ENCODE data around the gene AASDHPPT. TPM values are rescaled to one million over a fixed set of nuclear protein-coding genes. Genes with fewer than 3 reads are reported as not detected.

AASDHPPT gene
- total RNA-seq, 2 donors from 2014 or later = 30.2 to 35.4 TPM

DNA sequence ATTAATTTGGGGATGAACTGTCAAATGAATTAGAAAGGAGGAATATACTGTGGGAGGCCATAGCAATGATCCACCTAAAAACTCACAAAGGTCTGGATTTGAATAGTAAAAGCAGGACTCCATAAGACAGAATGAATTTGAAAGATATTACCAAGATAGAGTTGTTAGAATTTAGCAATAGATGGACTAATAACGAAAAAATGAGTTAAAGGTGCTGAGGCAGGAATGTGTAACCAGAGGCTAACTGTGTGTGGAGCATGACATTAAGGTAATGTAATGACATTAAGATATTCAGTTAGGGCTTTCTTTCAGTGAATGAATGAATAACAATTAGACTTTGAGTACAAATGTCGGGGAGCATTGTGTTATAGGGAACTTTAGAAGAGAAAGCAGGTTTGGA is 51.3 kb downstream of the AASDHPPT start:
- no peak overlapping the region for H3K4me3 ChIP-seq
- DNase-seq (ENCODE audit: low spot score) (no peak), ATAC-seq (ENCODE audit: insufficient number of reproducible peaks, low FRiP score, low read depth) (no peak)
- H3K9me3 ChIP-seq = no peaks in the 10 kb centered on the region
- no peaks in the 10 kb centered on the region for H3K4me1 ChIP-seq (ENCODE audit: control insufficient read depth in 1 of 2, low read depth in 2 of 2)
- TF ChIP-seq, protein P1, sequence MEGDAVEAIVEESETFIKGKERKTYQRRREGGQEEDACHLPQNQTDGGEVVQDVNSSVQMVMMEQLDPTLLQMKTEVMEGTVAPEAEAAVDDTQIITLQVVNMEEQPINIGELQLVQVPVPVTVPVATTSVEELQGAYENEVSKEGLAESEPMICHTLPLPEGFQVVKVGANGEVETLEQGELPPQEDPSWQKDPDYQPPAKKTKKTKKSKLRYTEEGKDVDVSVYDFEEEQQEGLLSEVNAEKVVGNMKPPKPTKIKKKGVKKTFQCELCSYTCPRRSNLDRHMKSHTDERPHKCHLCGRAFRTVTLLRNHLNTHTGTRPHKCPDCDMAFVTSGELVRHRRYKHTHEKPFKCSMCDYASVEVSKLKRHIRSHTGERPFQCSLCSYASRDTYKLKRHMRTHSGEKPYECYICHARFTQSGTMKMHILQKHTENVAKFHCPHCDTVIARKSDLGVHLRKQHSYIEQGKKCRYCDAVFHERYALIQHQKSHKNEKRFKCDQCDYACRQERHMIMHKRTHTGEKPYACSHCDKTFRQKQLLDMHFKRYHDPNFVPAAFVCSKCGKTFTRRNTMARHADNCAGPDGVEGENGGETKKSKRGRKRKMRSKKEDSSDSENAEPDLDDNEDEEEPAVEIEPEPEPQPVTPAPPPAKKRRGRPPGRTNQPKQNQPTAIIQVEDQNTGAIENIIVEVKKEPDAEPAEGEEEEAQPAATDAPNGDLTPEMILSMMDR (IDR thresholded peaks at IDR 0.05) = no peak
- no peaks in the 10 kb centered on the region for H3K36me3 ChIP-seq
- no peak overlapping the region for H3K27ac ChIP-seq
- no peaks in the 10 kb centered on the region for H3K27me3 ChIP-seq (replicated peaks; ENCODE audit: insufficient read depth)

DNA sequence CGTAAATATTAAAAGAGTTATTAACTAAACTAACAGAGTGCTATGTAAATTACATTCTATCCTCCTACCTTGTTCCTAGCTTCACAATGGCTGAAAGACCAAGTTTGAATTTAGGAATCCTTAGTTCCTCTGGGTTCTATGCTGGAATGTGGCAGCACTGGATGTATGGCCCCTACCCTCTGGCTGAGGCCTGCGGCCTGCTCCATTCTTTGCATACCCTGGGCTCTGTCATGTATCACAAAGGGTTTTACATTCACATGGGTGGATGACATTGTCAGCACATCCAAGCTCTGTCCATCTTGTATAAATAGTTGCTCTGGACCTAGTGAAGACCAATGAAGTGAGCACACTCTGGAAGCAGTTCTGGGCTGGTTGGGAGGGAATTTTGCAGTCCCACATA is 54.5 kb downstream of the AASDHPPT start:
- H3K4me1 ChIP-seq (ENCODE audit: control insufficient read depth in 1 of 2, low read depth in 2 of 2) = no peaks in the 10 kb centered on the region
- TF ChIP-seq, protein P1 (IDR thresholded peaks at IDR 0.05) = no peak
- no peak overlapping the region for H3K27ac ChIP-seq
- H3K27me3 ChIP-seq (replicated peaks; ENCODE audit: insufficient read depth) = no peaks in the 10 kb centered on the region
- DNase-seq (ENCODE audit: low spot score) (no peak), ATAC-seq (ENCODE audit: insufficient number of reproducible peaks, low FRiP score, low read depth) (no peak)
- no peaks in the 10 kb centered on the region for H3K9me3 ChIP-seq
- H3K36me3 ChIP-seq = no peaks in the 10 kb centered on the region
- no peak overlapping the region for H3K4me3 ChIP-seq

GRCh38 chr11:106132582-106133354 is 55.3 kb downstream of the AASDHPPT start:
- DNase-seq (ENCODE audit: low spot score) = no peak
- no peaks in the 10 kb centered on the region for H3K4me1 ChIP-seq (ENCODE audit: control insufficient read depth in 1 of 2, low read depth in 2 of 2)
- H3K27me3 ChIP-seq (replicated peaks; ENCODE audit: insufficient read depth) = no peaks in the 10 kb centered on the region
- H3K4me3 ChIP-seq = no peak overlapping the region
- ATAC-seq (ENCODE audit: insufficient number of reproducible peaks, low FRiP score, low read depth) = no peak
- no peaks in the 10 kb centered on the region for H3K36me3 ChIP-seq
- H3K27ac ChIP-seq = no peak overlapping the region
- no peaks in the 10 kb centered on the region for H3K9me3 ChIP-seq
- TF ChIP-seq, protein P1 (IDR thresholded peaks at IDR 0.05) = no peak

GRCh38 chr11:106133529-106133928 is 56.1 kb downstream of the AASDHPPT start:
- Histone ChIP-seq H3K36me3 (no peaks in the 10 kb centered on the region), H3K27me3 (replicated peaks; ENCODE audit: insufficient read depth) (no peaks in the 10 kb centered on the region), H3K9me3 (no peaks in the 10 kb centered on the region), H3K27ac (no peak overlapping the region), H3K4me3 (no peak overlapping the region), H3K4me1 (ENCODE audit: control insufficient read depth in 1 of 2, low read depth in 2 of 2) (no peaks in the 10 kb centered on the region)
- TF ChIP-seq, protein P1 (IDR thresholded peaks at IDR 0.05) = peak; percentile 12
- DNase-seq (ENCODE audit: low spot score) (no peak), ATAC-seq (ENCODE audit: insufficient number of reproducible peaks, low FRiP score, low read depth) (no peak)

DNA sequence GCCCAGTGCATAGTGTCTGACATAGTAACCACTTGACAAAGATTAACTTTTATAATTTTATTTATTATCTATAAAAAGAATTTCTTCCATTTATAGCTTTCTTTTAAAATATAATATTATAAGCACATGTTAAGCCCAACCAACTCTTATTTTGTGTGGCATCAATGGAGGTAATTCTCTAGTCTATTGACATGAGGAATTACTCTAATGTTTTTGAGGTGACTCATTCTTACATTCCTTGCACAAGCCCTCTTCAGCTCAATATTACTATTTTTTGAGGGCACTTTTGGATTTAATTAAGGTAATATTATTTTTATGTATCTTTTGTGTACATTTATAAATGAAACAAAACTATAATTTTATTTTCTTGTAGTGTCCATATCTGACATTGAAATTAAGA is 59.6 kb downstream of the AASDHPPT start:
- Histone ChIP-seq H3K9me3 (no peaks in the 10 kb centered on the region), H3K27ac (no peak overlapping the region), H3K27me3 (replicated peaks; ENCODE audit: insufficient read depth) (no peaks in the 10 kb centered on the region), H3K4me3 (no peak overlapping the region), H3K36me3 (no peaks in the 10 kb centered on the region), H3K4me1 (ENCODE audit: control insufficient read depth in 1 of 2, low read depth in 2 of 2) (no peaks in the 10 kb centered on the region)
- no peak for ATAC-seq (ENCODE audit: insufficient number of reproducible peaks, low FRiP score, low read depth)
- no peak for DNase-seq (ENCODE audit: low spot score)
- TF ChIP-seq, protein P1 (IDR thresholded peaks at IDR 0.05) = no peak
